HG02884 (cell line): ENCODE measurements around the gene RALGPS1.

Experiments used
- ATAC-seq: cut with Tn5 transposase; IDR thresholded peaks from one replicate; pipeline ENCODE4 v1.9.1; 2021; ENCODE audit warnings: mild to moderate bottlenecking, moderate library complexity; ENCODE audit not compliant: unreplicated experiment

The RALGPS1 gene

DNA sequence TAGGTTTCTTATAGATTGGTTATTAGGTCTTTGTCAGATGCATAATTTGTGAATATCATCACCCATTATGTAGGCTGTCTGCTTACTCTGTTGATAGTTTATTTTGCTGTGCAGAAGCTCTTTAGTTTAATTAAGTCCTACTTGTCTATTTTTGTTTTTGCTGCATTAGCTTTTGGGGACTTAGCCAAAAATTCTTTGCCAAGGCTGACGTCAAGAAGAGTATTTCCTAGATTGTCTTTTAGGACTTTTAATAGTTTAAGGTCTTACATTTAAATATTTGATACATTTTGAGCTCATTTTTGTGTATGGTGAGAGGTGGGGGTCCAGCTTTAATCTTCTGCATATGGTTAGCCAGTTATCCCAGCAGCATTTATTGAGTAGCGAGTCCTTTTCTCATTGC is 232.7 kb downstream of the RALGPS1 start:
- ATAC-seq: no peak

DNA sequence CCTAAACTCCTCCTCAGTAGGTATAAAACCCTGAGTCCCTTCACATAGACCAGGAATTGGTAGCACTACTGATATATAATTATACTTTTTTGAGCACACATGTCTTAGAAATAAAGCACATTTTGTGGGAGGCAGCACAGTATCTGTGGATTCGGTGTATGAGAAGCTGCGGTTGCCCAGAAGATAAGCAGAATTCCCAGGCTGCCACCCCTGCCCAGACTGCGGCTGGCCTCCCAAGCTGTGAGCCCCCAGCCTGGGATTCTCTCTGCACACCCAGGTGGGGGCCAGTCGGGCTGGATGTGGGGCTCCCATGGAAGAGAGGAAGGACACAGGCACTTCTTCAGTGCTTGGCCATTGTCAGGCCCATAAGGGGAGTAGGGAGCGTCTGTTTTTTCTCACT is 233.4 kb downstream of the RALGPS1 start:
- ATAC-seq: no peak

DNA sequence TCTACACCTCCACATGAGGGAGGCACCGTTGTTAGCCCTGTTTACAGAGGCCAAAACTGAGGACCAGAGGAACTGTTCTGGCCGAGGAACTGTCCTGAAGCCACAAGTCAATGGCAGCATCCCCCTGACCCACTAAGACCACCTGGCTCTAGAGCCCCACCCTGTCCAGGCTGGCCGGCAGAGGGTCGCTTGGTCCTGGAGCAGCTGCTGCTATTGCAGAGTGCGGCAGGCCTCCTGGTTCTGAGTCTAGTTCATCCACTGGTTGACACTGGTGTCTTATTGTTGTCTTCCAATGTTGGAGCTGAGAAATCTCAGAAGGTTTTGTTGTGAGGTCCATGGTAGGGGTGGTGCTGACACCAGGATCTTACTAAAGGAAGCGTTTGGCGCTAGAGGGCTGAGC is 234.4 kb downstream of the RALGPS1 start:
- ATAC-seq: no peak

DNA sequence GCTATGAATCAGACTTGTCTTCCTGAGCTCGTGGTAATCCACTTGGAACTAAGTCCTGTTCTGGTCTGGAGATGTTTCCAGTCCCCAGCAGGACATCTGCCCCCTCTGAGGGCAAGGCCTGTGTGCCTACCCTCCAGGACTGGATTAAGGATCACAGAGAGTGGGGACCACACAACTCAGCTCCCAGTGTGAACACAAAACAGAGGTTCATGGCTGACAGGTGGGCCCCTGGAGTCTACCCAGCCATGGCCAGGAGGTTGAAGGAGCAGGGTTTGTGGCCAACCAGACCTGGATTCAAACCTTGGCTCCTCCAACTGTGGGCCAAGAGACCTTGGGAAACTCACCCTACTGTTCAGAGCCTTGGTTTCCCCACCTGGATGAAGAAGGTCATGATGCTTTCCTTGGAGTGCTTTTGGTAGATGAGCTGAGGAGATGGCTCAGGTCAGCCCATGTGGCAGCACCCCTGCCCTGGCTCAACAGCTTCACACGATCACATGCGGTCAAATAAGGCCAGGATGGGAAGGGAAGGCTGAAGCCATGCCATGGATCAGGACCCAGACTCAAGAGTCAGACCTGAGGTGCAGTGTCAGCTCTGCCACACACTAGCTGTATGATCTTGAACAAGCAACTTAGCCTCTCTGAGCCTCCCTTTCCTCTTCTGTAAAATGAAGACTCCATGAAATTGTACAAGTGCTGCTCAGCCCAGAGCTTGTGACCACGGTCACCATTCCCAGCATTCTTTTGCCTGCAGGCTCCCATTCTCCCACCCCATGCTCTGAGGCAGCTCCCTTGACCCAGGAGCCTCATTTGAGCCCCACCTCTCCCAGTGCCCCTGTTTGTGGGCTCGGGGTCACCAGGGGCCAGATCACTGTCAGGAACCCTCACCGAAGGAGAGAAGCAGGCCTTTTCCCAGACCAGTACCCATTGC is 235.1 kb downstream of the RALGPS1 start:
- no peak for ATAC-seq

DNA sequence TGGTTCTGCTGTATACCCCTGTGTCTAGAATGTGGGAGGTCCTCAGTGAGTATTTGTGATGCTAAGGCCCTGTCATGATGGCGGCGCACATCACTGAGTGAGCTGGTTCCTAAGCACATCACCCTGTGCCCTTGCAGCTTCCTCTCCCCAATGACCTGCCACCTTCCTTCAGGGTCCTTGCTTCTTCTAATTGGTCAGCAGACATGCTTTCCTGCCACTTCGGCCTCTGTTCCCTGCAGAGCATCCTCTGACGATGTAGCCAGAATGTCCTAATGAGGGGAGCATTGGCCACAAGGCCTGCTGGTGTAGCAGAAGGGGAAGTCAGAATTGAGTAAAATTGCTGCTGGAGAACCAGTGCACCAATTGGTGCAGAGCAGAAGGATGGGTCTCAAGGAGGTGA is 238.9 kb downstream of the RALGPS1 start:
- ATAC-seq: no peak

DNA sequence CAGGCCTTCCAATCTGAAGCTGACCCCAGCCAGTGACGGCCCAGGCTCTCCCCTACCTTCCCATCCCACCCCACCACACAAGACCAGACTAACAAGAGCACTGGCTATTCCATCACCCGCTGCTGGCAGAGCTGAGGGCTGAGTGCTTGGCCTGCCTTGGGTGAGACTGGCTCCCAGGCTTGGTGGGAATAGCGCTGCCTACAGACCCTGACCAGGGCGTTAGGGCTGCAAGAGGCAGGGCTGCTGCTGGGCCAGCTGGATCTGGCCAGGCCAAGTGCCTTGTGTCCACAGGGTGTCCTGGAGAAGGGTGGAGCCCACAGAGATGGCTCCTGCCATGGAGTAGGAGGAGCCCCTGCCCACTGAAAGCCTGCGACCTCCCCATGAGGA is 239.4 kb downstream of the RALGPS1 start:
- no peak for ATAC-seq

DNA sequence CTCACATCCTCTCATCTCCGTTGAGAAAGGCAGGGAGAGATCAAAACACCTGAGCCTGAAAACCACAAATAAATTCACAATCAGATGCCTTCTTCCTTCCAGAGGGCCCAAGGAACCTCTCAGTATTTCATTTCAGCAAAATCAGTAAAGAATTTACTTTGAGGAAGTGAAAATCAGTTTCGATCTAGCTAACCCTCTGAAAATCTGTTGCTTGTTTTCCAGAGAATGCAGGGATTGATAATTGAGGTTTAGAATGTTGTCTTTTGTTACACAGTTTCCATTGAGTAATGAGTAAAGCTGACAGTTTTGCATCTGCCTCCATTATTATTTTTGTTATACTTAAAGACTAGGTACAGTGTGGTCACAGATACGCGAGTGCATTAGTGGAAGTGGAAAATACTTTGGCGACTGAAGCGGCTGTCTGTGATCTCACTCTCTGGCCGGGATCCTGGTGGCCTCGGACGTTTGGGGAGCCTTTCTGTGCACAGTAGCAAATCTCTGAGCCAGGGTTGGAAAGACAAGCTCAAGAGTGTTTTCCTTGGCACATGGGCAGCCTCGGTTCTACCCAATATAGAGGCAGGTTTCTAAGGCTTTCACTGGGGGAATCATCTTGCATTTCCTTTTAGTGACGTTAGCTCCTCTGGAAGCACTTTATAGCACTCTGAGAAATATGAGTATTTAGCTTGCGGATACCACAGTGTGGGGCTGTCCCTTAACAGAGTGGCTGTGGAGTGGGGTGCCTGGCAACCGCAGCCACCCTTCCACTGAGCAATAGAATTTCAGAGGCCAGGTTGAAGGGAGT is 240.0 kb downstream of the RALGPS1 start:
- no peak for ATAC-seq

DNA sequence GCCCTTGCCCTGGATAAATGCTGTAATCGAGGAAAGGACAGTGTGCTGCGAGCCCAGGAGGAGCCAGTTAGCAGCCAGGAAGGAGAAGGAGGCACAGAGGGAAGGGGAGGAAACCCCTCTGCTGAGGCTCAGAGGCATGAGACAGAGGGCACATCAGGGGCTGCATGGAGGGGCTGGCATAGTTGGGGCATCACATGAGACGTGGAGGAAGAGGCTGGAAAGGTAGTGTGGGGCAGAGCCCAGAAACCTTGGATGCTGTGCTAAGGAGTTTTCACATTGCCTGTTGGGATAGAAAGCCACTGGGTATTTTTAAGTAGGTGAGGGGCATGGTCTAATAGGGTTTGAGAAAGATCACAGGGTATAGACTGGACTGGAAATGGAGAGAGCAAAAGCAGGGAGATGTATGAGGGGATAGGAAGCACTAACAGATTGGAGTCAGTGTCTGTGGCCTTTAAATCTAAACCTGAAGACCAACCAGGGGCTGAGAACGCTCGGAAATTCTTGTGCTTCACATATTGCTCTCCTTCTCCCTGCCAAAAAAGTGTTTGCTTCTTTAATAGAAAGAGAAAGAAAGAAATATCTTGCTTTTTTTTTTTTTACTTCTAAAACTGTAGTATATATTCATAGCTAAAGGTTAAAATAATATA is 240.9 kb downstream of the RALGPS1 start:
- ATAC-seq: no peak

DNA sequence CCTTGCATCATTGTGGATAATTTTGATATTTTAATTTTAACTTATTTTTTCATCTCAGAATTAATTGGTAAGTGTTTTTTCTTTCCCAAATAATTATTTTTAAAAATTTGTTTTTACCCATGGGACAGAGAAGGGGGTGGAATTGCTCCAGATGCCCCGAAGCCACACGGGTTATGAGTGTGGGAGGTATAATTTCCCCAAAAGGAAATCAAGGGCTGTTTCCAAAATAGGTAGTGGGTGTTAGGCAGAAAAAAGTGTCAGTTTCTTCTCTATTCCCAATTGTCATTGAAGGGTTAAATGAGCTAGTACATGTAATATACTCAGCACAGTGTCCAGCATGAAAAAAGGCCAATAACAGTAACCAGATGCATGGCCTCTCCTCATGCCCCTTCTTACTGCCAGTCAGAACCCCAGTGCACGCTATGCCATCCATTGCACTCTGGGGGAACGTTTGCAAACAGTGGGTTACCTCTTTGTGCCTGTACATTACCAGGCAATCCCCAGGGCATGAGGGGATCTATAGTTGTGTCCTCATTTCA is 244.3 kb downstream of the RALGPS1 start:
- no peak for ATAC-seq

DNA sequence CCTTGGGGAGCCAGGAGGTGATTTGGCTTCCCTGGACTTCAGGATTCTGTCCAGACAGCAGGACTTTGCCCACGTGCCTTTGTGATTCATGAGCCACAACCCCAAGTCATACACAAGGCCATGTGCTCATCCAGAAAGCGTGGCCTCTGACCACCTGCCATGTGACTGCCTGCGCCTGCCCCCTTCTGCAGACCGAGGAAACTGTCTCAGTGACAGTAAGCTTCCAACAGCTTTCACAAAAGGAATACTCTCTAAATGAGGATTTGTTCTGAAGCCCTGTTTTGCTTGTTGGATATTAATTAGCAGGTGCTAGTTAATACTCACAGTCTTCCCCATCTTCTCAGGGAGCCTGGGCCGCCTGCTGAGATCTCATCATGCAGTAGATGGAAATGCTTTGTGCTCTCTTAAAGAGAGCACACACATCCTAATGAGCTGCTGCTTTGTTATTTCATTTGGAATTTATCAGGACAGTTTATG is 244.8 kb downstream of the RALGPS1 start:
- no peak for ATAC-seq

DNA sequence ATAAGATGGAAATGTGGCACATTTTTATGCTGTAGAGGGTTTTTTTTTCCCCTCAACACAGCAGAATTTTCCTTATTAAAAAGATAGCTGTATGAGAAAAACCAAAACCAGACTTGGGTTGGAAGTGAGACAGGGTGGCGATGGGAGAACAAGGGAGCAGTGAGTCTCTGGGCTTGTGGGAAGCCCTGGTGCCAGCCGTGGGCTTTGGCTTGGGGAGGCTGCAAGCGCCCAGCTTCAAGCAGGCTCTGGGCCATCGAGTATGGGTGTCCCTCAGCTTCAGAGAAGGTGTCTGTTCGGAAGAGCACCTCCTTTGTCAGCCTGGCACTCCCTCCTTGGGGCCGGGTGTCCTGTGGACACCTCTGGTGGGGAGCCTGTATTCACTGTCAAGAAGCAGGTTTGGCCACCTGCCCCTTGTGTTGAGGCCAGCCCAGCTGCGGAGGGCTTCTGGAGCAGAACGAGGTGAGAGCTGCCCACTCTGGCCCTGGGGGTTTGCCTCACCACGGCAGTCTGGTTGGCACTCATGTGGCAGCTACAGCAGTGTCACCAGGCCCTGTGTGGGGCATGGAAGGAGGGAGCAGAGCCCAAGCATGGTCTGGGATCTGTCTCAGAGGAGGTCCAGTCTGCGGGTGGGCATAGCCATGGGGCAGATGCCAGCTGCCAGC is 245.5 kb downstream of the RALGPS1 start:
- ATAC-seq: no peak

DNA sequence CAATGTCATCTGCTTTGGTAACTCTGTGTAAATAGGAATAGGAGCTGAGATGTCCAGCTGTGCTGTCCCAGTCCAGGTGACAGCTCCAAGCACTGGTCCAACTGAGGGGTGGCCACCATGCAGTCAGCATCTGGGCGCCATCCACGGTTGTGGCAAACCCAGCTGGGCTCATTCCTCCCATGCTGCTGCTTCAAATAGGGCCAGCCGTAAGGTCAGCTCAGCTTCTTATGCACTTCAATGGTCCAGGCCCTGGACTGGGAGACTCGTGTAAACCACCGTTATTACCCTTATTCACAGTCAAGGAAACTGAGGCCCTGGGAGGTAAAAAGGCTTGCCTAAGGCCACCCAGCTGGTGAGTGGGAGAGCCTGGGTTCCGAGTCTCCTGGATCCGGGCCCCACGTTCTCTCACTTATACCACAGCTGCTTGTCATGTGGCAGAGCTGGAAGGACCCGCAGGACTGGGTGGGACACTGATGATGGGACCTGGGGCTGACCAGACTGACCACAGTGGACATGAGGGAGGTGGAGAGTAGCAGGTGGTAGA is 246.6 kb downstream of the RALGPS1 start:
- ATAC-seq: no peak

DNA sequence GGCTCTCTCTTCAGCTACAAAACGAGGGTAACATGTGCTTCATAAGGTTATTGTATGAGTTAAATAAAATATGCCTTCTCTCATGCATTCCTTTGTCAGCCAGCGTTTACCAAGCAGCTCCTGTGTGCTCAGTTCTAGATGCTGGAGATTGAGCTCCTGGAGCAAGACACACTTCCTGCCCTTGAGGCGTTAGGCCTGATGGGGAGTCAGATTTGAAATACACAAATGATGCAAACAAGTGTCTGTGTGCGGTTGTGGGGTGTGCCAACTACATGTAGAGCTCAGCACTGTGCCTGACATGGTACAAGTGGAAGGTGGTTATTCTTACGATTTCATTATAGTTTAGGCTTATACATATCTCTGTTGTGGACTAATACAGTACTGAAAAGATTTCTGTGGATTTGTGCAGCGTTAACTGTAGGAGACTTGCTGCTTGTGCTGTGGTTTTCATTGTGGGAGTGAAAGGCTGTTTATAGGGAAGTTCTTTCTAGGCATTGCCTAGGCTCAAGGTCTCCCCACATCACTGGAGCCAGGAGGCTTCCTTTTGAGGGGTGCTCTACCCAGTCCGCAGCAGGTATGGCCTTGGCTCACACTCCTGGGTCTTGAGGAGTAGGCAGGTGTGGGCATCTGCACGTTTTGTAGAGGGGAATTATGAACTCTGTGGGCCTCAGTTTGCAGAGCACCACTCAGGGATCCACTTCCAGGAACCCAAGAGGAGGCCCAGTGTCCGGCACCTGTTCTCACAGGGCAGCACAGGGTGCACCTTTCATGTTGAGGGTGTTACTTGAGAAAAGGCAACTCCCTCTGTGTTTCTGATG is 247.7 kb downstream of the RALGPS1 start:
- ATAC-seq: no peak

DNA sequence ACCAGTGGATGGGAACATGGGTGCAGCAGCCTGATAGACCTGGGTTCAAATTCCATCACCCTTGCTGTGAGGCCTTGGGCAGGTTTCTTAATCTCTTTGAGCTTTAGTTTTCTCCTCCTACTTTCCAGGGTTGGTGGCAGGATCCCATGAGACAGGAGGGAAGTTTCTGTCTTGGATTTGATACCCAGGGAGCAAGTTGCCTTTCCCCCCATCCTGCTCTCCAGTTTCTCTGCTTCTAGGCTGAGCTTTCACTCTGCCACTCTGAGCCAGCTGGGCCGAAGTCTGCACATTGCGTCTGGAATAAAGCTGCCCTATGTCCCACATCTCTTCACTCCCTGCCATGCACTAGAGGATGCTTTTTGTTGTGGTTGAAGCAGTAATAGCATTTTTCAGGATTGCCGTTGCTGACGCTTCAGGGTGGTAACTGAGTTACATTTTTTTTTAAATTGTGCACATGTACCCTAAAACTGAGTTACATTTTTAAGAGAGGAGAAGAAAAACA is 248.3 kb downstream of the RALGPS1 start:
- no peak for ATAC-seq

DNA sequence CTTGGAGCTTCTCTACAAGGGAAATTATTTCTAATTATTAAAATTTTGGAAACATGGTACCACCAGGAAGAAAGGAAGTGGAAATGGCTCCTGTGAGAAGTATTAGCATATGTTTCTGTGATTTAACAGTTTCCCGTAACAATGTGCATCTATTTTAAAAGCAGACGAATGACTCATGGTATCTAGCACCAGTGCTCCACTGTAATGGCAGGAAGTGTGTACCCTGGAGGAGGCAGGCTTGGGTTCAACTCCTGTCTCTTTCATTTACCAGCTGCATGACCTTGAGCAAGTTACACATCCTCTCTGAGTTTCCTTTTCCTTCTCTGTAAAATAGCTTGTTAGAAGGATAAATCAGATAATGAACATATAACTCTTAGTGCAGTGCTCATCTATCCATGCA is 248.8 kb downstream of the RALGPS1 start:
- no peak for ATAC-seq

DNA sequence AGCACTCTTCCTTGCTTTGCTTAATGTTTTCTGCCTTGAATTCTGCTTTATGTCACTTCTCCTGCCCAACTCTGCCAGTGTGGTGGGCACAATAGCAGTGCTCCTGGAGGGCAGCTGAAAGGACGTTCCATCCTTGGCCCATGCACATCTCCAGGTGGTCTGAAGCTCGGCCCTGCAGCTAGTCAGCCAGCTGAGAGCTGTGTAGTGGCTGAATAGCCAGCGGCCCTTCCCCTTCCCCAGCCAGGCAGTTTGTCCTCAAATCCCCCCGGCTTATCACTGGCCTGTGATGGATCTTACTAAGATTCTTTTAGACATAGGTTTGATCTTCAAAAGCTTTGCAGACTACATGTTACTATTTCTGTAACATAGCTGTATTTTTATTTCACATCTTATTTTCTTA is 250.5 kb downstream of the RALGPS1 start:
- ATAC-seq: no peak

DNA sequence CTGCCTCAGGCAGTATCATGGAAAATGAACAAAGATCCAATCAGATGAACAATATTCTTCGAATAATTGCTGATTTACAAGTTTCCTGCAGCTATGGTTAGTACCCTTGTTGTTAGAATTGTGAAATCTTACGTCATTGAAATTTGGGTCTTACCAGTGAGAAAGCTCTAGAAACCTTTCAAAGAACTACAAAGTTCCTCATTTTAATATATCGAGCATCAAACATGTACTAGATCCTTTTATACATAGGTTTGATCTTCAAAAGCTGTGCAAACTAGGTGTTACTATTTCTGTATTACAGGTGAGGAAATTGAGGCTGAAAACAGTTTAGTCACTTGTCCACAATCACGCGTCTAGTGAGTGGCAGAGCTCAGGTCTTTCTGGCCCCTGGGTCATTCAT is 251.5 kb downstream of the RALGPS1 start:
- no peak for ATAC-seq

DNA sequence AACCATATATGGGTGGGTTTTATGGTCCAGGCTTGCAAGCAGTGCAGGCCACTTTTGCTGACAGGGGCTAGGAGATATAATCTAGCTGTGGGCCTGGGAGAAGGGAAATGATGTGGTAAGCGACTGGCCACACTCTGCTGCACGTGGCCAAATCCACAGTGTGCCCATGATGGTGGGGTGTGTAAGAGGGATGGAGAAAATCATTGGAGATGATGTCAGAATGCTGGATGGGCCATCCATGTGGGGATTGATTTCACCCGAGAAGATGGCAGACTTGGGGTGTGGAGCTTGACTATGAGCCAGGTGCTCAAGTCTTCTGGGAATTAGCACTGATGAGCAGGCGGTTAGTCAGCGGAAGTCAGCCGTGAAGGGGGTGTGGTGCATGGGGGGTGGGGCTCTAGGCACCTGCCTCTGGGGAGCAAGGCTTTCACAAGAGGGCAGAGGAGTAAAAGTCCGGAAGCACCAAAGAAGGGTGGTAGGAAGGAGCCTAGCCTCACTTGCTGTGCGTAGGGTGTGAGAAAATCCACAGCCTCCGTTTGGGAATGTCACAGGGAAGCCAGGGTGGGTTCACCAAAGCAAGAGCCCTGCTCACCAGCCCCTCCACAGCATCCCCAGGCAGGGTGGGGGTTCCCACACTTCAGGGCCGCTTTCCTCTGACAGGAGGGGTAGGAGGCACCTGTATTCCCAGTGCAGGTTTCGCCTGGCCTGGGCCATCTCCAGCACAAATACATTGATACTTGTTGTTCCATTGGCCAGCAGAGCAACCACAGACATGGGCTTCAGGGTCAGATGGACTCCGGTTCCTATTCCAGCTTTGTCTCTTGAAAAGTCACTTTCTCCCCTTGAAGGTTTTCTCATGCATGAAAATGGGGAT is 252.3 kb downstream of the RALGPS1 start:
- ATAC-seq: no peak
